Measurements from ENCODE around the gene ALG8. TPM values are rescaled to one million over a fixed set of nuclear protein-coding genes. Genes with fewer than 3 reads are reported as not detected.

Gene ALG8
- polyA plus RNA-seq, 1 of the 3 experiments (the other 2 are of a cell fraction) = 42.0 TPM

DNA sequence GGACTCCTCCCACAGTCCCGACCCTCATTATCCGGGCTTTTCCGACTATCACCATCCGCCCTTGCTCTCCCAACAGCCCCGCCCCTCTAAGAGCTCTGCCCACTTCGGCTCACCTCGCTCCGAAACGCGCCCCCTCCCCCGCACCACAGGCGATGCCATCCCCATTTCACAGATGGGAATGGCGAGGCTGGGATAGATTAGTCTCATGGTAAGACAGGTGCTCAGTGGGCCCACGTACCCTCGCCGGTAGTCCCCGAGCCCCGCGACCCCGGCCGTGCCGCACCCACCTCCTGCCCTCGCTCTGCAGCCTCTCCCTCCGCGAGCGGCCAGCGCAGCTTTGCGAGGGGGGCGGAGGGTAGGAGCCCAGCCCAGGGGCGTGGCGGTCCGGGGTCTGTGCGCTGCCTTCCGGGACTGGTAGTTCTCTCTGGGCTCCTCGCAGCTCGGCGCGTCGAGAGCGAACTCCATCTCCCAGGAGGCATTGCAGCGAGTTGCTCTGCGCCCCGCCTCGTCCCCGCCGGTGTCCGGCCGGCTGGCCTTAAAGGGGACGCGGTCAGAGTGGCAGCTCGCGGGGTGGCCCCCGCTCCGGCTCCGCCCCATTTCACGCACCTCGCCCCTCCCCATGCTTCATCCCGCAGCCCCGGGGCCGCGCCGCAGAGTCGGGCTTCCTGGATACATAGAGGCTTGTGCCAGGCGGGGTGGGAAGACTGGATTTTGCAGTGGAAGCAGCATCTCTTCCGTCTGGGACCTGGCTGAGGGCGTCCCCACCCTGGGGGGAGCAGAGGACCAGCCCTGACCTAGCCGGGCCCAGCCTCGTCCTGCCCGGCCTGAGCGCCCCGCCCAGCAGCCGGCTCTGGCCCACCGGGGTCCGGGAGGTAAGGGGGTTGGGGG lies 49.1 kb upstream of the ALG8 start, which contains the start of the genes KCTD21 and USP35 (continued):
- TF ChIP-seq, protein P1, sequence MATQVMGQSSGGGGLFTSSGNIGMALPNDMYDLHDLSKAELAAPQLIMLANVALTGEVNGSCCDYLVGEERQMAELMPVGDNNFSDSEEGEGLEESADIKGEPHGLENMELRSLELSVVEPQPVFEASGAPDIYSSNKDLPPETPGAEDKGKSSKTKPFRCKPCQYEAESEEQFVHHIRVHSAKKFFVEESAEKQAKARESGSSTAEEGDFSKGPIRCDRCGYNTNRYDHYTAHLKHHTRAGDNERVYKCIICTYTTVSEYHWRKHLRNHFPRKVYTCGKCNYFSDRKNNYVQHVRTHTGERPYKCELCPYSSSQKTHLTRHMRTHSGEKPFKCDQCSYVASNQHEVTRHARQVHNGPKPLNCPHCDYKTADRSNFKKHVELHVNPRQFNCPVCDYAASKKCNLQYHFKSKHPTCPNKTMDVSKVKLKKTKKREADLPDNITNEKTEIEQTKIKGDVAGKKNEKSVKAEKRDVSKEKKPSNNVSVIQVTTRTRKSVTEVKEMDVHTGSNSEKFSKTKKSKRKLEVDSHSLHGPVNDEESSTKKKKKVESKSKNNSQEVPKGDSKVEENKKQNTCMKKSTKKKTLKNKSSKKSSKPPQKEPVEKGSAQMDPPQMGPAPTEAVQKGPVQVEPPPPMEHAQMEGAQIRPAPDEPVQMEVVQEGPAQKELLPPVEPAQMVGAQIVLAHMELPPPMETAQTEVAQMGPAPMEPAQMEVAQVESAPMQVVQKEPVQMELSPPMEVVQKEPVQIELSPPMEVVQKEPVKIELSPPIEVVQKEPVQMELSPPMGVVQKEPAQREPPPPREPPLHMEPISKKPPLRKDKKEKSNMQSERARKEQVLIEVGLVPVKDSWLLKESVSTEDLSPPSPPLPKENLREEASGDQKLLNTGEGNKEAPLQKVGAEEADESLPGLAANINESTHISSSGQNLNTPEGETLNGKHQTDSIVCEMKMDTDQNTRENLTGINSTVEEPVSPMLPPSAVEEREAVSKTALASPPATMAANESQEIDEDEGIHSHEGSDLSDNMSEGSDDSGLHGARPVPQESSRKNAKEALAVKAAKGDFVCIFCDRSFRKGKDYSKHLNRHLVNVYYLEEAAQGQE (IDR thresholded peaks at IDR 0.05; ENCODE audit: low read depth, low read length) = no peak
- TF ChIP-seq, protein P2, sequence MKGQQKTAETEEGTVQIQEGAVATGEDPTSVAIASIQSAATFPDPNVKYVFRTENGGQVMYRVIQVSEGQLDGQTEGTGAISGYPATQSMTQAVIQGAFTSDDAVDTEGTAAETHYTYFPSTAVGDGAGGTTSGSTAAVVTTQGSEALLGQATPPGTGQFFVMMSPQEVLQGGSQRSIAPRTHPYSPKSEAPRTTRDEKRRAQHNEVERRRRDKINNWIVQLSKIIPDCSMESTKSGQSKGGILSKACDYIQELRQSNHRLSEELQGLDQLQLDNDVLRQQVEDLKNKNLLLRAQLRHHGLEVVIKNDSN (IDR thresholded peaks at IDR 0.05; ENCODE audit: borderline replicate concordance, low read depth) = no peak
- no peak for TF ChIP-seq RXRA (IDR thresholded peaks at IDR 0.05; ENCODE audit: borderline replicate concordance, low read depth)
- no peak for TF ChIP-seq TEAD4 (IDR thresholded peaks at IDR 0.05; ENCODE audit: borderline replicate concordance, insufficient read depth)
- TF ChIP-seq, protein P3, sequence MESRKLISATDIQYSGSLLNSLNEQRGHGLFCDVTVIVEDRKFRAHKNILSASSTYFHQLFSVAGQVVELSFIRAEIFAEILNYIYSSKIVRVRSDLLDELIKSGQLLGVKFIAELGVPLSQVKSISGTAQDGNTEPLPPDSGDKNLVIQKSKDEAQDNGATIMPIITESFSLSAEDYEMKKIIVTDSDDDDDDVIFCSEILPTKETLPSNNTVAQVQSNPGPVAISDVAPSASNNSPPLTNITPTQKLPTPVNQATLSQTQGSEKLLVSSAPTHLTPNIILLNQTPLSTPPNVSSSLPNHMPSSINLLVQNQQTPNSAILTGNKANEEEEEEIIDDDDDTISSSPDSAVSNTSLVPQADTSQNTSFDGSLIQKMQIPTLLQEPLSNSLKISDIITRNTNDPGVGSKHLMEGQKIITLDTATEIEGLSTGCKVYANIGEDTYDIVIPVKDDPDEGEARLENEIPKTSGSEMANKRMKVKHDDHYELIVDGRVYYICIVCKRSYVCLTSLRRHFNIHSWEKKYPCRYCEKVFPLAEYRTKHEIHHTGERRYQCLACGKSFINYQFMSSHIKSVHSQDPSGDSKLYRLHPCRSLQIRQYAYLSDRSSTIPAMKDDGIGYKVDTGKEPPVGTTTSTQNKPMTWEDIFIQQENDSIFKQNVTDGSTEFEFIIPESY (IDR thresholded peaks at IDR 0.05; ENCODE audit: borderline replicate concordance, low read depth) = no peak
- no peak for TF ChIP-seq FOXJ3 (CRISPR knock-in tag; IDR thresholded peaks at IDR 0.05)
- TF ChIP-seq TAF1 (IDR thresholded peaks at IDR 0.05; ENCODE audit: borderline replicate concordance, low read depth, low read length) = peak; percentile 50
- TF ChIP-seq FOSL2 (IDR thresholded peaks at IDR 0.05; ENCODE audit: borderline replicate concordance, low read depth) = no peak
